ENCODE measurements around the gene SPATA6. TPM values are rescaled to one million over a fixed set of nuclear protein-coding genes. Genes with fewer than 3 reads are reported as not detected.
"Not testable (repeated sequence)": the region's sequence is repeated elsewhere in the genome, so short reads cannot be mapped to it uniquely, and the experiment has no call there.

SPATA6 gene
- total RNA-seq, 2 donors from 2014 or later, result 12.2 to 23.2 TPM

DNA sequence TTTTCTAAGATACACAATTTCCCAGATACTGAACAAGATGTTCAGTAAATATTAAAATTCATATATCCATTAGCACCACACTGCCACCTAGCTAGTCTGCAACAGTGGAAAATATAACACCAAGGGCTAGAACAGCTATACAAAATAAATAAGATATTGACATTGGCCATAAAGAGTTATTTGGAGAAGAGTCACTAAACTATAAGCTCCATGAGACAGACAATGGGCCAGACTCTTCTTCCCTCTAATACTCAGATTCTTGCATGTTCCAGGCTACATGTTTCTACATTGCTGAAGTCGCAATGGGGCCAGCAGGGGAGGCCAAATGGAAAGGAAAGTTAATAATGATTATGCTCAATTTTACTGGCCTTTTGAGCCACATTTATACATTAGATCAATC lies 21.5 kb downstream of the SPATA6 start:
- H3K4me3 ChIP-seq, result no peak overlapping the region
- DNase-seq (ENCODE audit: low spot score), result no peak
- no peaks in the 10 kb centered on the region for H3K9me3 ChIP-seq
- no peaks in the 10 kb centered on the region for H3K27me3 ChIP-seq (replicated peaks; ENCODE audit: insufficient read depth)
- H3K36me3 ChIP-seq, result no peaks in the 10 kb centered on the region
- H3K4me1 ChIP-seq (replicated peaks), result no peaks in the 10 kb centered on the region
- TF ChIP-seq POLR2A (IDR thresholded peaks at IDR 0.05) (no peak), POLR2AphosphoS5 (IDR thresholded peaks at IDR 0.05) (no peak), CTCF (IDR thresholded peaks at IDR 0.05) (peak in 2 of 4 experiments; percentile 8 to 31)
- 100% methylated on average over 1 of the region's 1 CpG for WGBS
- H3K27ac ChIP-seq, result no peak overlapping the region
- intact Hi-C loops (cut with DNase I), result no loop called here

DNA sequence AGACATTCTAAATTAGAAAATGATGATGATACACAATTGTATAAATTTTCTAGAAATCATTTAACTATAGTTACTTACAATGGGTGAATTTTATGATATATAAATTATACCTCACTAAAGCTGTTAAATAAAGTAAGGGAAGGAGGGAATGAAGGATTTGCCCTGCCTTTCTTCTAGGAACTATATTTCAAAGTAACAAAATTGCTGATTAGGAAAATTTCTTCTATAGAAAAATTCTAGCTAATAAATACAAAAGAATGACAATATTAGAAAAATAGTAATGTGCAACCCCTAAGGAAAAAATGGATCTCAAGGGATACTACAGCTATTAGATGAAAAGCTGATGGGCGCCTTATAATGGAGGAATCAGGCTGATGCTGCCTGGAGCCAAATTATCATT lies 23.1 kb downstream of the SPATA6 start:
- Histone ChIP-seq H3K9me3 (no peaks in the 10 kb centered on the region), H3K27ac (no peak overlapping the region), H3K27me3 (replicated peaks; ENCODE audit: insufficient read depth) (no peaks in the 10 kb centered on the region), H3K36me3 (no peaks in the 10 kb centered on the region), H3K4me3 (no peak overlapping the region), H3K4me1 (replicated peaks) (no peaks in the 10 kb centered on the region)
- TF ChIP-seq POLR2A (IDR thresholded peaks at IDR 0.05) (no peak), CTCF (IDR thresholded peaks at IDR 0.05) (no peak), POLR2AphosphoS5 (IDR thresholded peaks at IDR 0.05) (no peak)
- 97% methylated on average over 1 of the region's 1 CpG for WGBS
- intact Hi-C loops (cut with DNase I), result no loop called here
- no peak for DNase-seq (ENCODE audit: low spot score)

- H3K36me3 ChIP-seq; H3K9me3 ChIP-seq; H3K27ac ChIP-seq; H3K4me1 ChIP-seq (replicated peaks); H3K27me3 ChIP-seq (replicated peaks; ENCODE audit: insufficient read depth); H3K4me3 ChIP-seq; DNase-seq (ENCODE audit: low spot score); intact Hi-C loops (cut with DNase I): not testable (repeated sequence)
- 91% methylated on average over 7 of the region's 7 CpGs for WGBS
These were observed 27.8 kb downstream of the SPATA6 start for GRCh38 chr1:48444186-48444585.

DNA sequence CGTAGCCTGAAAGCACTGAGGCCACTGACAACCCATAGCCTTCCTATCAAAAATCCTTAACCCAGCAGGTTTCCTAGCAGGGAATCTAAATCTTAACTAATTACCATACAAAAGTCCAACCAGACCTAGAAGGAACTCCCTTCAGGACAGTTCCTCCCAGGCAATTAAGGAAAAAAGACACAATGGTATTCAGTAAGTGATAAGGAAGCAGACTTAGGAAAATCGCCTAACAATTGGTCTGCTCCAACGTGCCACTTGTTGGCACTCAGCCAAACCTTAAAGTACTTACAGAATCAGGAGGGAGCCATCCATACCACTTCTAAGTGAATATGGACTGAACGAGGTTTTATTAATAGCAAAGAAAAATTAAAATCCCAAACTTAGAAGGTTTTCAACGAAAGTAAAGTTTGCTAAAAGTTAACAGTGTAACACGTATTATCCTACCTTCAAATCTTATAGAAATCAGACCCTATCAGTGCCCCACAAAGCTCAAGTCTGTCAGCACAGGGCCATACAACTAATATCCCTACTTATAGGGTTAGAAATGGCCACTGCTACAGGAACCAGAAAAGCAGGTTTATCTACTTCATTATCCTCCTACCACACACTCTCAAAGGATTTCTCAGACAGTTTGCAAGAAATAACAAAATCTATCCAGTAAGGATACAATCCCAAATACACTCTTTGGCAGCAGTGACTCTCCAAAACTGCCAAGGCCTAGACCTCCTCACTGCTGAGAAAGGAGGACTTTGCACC lies 29.0 kb downstream of the SPATA6 start:
- H3K27me3 ChIP-seq (replicated peaks; ENCODE audit: insufficient read depth), result no peaks in the 10 kb centered on the region
- intact Hi-C loops (cut with DNase I), result no loop called here
- H3K4me3 ChIP-seq, result no peak overlapping the region
- whole genome bisulfite sequencing, result 67% methylated on average over 6 of the region's 6 CpGs
- TF ChIP-seq POLR2AphosphoS5 (IDR thresholded peaks at IDR 0.05), result no peak
- TF ChIP-seq CTCF (IDR thresholded peaks at IDR 0.05), result no peak
- TF ChIP-seq POLR2A (IDR thresholded peaks at IDR 0.05), result no peak
- no peaks in the 10 kb centered on the region for H3K9me3 ChIP-seq
- DNase-seq (ENCODE audit: low spot score), result no peak
- H3K27ac ChIP-seq, result no peak overlapping the region
- no peaks in the 10 kb centered on the region for H3K4me1 ChIP-seq (replicated peaks)
- H3K36me3 ChIP-seq, result no peaks in the 10 kb centered on the region

GRCh38 chr1:48440786-48441185 lies 31.2 kb downstream of the SPATA6 start:
- not testable (repeated sequence) for H3K27ac ChIP-seq
- 95% methylated on average over 3 of the region's 3 CpGs for WGBS

DNA sequence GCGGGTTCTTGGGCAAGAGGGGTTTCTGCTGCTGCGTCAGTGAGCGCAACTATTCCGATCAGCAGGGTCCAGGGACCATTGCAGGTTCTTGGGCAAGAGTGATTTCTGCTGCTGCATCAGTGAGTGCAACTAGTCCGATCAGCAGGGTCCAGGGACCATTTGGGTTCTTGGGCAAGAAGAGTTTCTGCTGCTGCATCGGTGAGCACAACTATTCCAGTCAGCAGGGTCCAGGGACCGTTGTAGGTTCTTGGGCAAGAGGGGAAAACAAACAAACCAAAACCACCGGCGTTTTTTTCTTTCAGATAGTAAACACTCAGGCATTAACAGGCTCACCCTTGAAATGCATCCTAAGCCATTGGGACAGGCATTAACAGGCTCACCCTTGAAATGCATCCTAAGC lies 32.6 kb downstream of the SPATA6 start:
- H3K4me1 ChIP-seq (replicated peaks), result no peaks in the 10 kb centered on the region
- H3K4me3 ChIP-seq, result no peak overlapping the region
- no peaks in the 10 kb centered on the region for H3K9me3 ChIP-seq
- no peak for TF ChIP-seq POLR2A (IDR thresholded peaks at IDR 0.05)
- no peak for DNase-seq (ENCODE audit: low spot score)
- 90% methylated on average over 9 of the region's 9 CpGs for WGBS
- no peak overlapping the region for H3K27ac ChIP-seq
- intact Hi-C loops (cut with DNase I), result no loop called here
- H3K27me3 ChIP-seq (replicated peaks; ENCODE audit: insufficient read depth), result no peaks in the 10 kb centered on the region
- no peaks in the 10 kb centered on the region for H3K36me3 ChIP-seq

More at GRCh38 chr1:48440786-48441185, 31.2 kb downstream of the SPATA6 start:
- H3K9me3 ChIP-seq; H3K4me3 ChIP-seq; H3K4me1 ChIP-seq (replicated peaks); H3K36me3 ChIP-seq; DNase-seq (ENCODE audit: low spot score); H3K27me3 ChIP-seq (replicated peaks; ENCODE audit: insufficient read depth); intact Hi-C loops (cut with DNase I): not testable (repeated sequence)

- DNase-seq (ENCODE audit: low spot score); H3K9me3 ChIP-seq; H3K4me1 ChIP-seq (replicated peaks); intact Hi-C loops (cut with DNase I); H3K27me3 ChIP-seq (replicated peaks; ENCODE audit: insufficient read depth); H3K27ac ChIP-seq; H3K4me3 ChIP-seq; H3K36me3 ChIP-seq: not testable (repeated sequence)
These were observed 34.6 kb downstream of the SPATA6 start for GRCh38 chr1:48437379-48437778.

DNA sequence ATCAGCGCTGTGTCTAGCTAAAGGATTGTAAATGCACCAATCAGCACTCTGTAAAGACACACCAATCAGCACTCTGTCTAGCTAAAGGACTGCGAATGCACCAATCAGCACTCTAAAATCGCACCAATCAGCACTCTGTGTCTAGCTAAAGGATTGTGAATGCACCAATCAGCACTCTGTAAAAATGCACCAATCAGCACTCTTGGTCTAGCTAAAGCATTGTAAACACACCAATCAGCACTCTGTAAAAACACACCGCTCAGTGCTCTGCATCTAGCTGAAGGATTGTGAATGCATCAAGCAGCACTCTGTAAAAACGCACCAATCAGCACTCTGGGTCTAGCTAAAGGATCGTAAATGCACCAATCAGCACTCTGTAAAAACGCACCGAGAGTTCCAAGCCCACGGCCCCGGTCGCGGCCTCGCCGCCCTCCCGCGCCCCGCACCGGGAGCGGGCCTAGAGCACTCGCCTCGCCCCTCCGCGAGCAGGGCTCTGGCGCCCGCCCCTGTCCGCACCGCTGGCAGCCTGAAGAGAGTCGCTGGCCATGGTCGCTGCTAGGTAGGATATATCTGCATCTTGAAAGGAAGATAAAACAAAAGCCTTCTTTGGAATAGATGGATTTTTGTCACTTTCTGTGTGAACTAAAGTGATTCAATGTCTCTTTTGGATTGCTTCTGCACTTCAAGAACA lies 36.5 kb downstream of the SPATA6 start:
- WGBS, result 95% methylated on average over 29 of the region's 29 CpGs
- H3K36me3 ChIP-seq; H3K4me3 ChIP-seq; H3K27me3 ChIP-seq (replicated peaks; ENCODE audit: insufficient read depth); H3K27ac ChIP-seq; H3K9me3 ChIP-seq; DNase-seq (ENCODE audit: low spot score); H3K4me1 ChIP-seq (replicated peaks); intact Hi-C loops (cut with DNase I): not testable (repeated sequence)
